Loucy (cell line): ENCODE measurements around the gene KRTAP9-8.
"Not testable (repeated sequence)": the region's sequence is repeated elsewhere in the genome, so short reads cannot be mapped to it uniquely, and the experiment has no call there.

Experiments used
- H2AFZ ChIP-seq: fragments of 200-600 bp; sonication (generic); 2 replicates; pipeline ENCODE4 v1.6.0; 2016; ENCODE audit warnings: antibody characterized with exemption, mild to moderate bottlenecking, low read length, moderate library complexity
- H3F3A ChIP-seq: fragments of 200-600 bp; 2 replicates; pipeline ENCODE4 v1.6.0; 2016; ENCODE audit warnings: antibody characterized with exemption, low read depth, mild to moderate bottlenecking
- H3K27me3 ChIP-seq: fragments of 200-600 bp; sonication (generic); 2 replicates; pipeline ENCODE4 v1.6.1; 2014; ENCODE audit warnings: low read length, mild to moderate bottlenecking; ENCODE audit not compliant: insufficient read depth, poor library complexity, severe bottlenecking
- H3K36me3 ChIP-seq: fragments of 200-600 bp; sonication (generic); 2 replicates; pipeline ENCODE4 v1.6.1; 2016; ENCODE audit warnings: low read length; ENCODE audit not compliant: insufficient read depth
- H3K4me1 ChIP-seq: fragments of 200-600 bp; sonication (generic); 2 replicates; pipeline ENCODE4 v1.5.1; 2014; ENCODE audit warnings: low read length, mild to moderate bottlenecking; ENCODE audit not compliant: insufficient read depth, poor library complexity, severe bottlenecking
- H3K4me2 ChIP-seq: fragments of 200-600 bp; sonication (generic); 2 replicates; pipeline ENCODE4 v1.6.0; 2014; ENCODE audit warnings: antibody characterized with exemption, low read length, low read depth, mild to moderate bottlenecking; ENCODE audit not compliant: poor library complexity, severe bottlenecking
- H3K4me3 ChIP-seq: fragments of 200-600 bp; sonication (generic); 2 replicates; pipeline ENCODE4 v1.5.1; 2014; ENCODE audit warnings: low read length, mild to moderate bottlenecking, mixed read lengths; ENCODE audit not compliant: poor library complexity, severe bottlenecking
- H3K79me2 ChIP-seq: fragments of 200-600 bp; sonication (generic); 2 replicates; pipeline ENCODE4 v1.6.1; 2014; ENCODE audit warnings: low read length; ENCODE audit not compliant: insufficient read depth
- H3K9ac ChIP-seq: fragments of 200-600 bp; sonication (generic); 2 replicates; pipeline ENCODE4 v1.6.0; 2014; ENCODE audit warnings: mild to moderate bottlenecking, low read depth, low read length, moderate library complexity; ENCODE audit not compliant: poor library complexity, severe bottlenecking
- H3K9me2 ChIP-seq: fragments of 200-600 bp; sonication (generic); replicated peaks from 2 replicates; pipeline ENCODE4 v1.6.1; 2016; ENCODE audit warnings: low read depth, low read length, mixed read lengths
- H3K9me3 ChIP-seq: fragments of 200-600 bp; sonication (generic); 2 replicates; pipeline ENCODE4 v1.6.1; 2014; ENCODE audit warnings: mild to moderate bottlenecking, antibody characterized with exemption, low read length, low read depth; ENCODE audit not compliant: insufficient read depth
- H4K20me1 ChIP-seq: fragments of 200-600 bp; sonication (generic); 2 replicates; pipeline ENCODE4 v1.6.0; 2014; ENCODE audit warnings: antibody characterized with exemption, low read length, mild to moderate bottlenecking; ENCODE audit not compliant: insufficient read depth, poor library complexity, severe bottlenecking
- EZH2phosphoT487 ChIP-seq: fragments of 200-600 bp; IDR thresholded peaks from 2 replicates; pipeline ENCODE4 v1.6.1; 2018; ENCODE audit warnings: antibody characterized with exemption, mild to moderate bottlenecking, moderate library complexity, borderline replicate concordance
- TF ChIP-seq, protein P1 (sequence below): fragments of 200-600 bp; sonication (generic); conservative IDR thresholded peaks from 2 replicates; pipeline ENCODE4 v1.5.1; 2014; ENCODE audit warnings: mild to moderate bottlenecking, antibody characterized with exemption, low read length

KRTAP9-8 gene

DNA sequence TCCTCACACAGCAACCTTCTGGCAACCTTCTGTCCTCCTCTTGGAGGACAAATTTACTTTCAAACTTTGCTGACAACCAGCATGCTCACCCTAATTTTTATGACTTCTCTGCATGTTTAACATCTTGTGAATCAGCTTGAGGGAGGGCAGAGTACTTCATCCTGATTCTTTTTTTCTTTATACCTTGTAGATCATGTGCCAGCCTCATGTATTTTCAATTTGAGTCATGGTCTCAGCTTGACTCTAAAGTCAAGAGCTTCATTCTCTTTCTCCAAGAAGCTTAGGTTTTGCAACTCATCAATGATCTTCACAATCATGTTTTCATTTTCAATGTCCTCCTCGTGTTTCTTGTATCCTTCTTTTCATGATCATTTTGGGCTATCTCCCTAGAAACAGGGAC, 34.1 kb downstream of the KRTAP9-8 start:
- no peaks in the 10 kb centered on the region for H3K36me3 ChIP-seq
- H3K9me2 ChIP-seq, result no peaks in the 10 kb centered on the region
- no peaks in the 10 kb centered on the region for H3K27me3 ChIP-seq
- H3K4me2 ChIP-seq, result no peak overlapping the region
- H3K4me1 ChIP-seq, result no peaks in the 10 kb centered on the region
- no peaks in the 10 kb centered on the region for H3K9me3 ChIP-seq
- TF ChIP-seq, protein P1, sequence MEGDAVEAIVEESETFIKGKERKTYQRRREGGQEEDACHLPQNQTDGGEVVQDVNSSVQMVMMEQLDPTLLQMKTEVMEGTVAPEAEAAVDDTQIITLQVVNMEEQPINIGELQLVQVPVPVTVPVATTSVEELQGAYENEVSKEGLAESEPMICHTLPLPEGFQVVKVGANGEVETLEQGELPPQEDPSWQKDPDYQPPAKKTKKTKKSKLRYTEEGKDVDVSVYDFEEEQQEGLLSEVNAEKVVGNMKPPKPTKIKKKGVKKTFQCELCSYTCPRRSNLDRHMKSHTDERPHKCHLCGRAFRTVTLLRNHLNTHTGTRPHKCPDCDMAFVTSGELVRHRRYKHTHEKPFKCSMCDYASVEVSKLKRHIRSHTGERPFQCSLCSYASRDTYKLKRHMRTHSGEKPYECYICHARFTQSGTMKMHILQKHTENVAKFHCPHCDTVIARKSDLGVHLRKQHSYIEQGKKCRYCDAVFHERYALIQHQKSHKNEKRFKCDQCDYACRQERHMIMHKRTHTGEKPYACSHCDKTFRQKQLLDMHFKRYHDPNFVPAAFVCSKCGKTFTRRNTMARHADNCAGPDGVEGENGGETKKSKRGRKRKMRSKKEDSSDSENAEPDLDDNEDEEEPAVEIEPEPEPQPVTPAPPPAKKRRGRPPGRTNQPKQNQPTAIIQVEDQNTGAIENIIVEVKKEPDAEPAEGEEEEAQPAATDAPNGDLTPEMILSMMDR, result no peak
- TF ChIP-seq EZH2phosphoT487, result no peak
- H3K4me3 ChIP-seq, result no peak overlapping the region
- no peak overlapping the region for H2AFZ ChIP-seq
- no peaks in the 10 kb centered on the region for H4K20me1 ChIP-seq
- H3F3A ChIP-seq, result no peaks in the 10 kb centered on the region
- no peaks in the 10 kb centered on the region for H3K79me2 ChIP-seq
- H3K9ac ChIP-seq, result no peak overlapping the region

GRCh38 chr17:41275648-41276190, 37.9 kb downstream of the KRTAP9-8 start, which contains the start of gene KRTAP9-7:
KRTAP9-7 (plus strand) TSS chr17:41275698; CDS start chr17:41275698, 0 bp downstream.
- not testable (repeated sequence) for H3K9me3 ChIP-seq, H2AFZ ChIP-seq, H3K4me2 ChIP-seq, H3K4me1 ChIP-seq, H3K36me3 ChIP-seq, H3K9ac ChIP-seq, H4K20me1 ChIP-seq, H3K4me3 ChIP-seq, H3F3A ChIP-seq, H3K79me2 ChIP-seq, H3K9me2 ChIP-seq, H3K27me3 ChIP-seq

DNA sequence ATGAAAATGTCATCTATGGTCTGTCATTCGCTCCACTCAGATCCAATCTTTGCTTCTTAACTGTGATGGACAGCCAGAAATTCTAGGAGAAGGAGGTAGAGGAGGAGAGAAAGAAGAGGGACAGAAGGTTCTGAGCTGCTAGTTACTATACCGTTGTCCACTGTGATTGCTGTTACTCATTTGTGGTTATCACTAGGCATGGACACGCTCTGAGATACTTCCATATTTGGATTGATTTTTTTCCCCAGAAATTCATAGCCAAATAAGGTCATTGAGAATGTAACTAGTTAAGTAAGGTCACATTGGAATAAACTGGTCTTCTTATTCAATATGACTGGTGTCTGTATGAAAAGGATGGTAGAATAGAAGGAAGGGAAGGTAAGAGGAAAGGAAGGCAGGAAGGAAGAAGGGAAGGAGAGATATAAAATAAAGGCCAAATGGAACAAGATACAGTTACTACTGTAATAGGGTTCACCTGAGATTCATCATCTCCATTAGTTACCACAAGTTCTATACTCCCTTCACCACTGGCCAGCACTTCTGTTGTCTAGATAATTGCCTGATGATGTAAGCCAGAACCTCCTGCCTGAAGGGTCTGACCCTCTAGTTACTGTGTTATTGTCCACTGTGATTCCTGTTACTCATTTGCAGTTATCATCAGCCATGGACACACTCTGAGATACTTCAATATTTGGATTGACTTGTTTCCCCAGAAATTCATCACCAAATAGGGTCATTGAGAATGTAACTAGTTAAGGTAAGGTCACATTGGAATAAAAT, 40.6 kb downstream of the KRTAP9-8 start:
- H3K9me3 ChIP-seq, result no peaks in the 10 kb centered on the region
- no peaks in the 10 kb centered on the region for H3K79me2 ChIP-seq
- no peak overlapping the region for H2AFZ ChIP-seq
- H3F3A ChIP-seq, result no peaks in the 10 kb centered on the region
- no peaks in the 10 kb centered on the region for H4K20me1 ChIP-seq
- H3K27me3 ChIP-seq, result no peaks in the 10 kb centered on the region
- no peak overlapping the region for H3K4me2 ChIP-seq
- no peak overlapping the region for H3K4me3 ChIP-seq
- H3K9me2 ChIP-seq, result no peaks in the 10 kb centered on the region
- H3K9ac ChIP-seq, result no peak overlapping the region
- H3K36me3 ChIP-seq, result no peaks in the 10 kb centered on the region
- H3K4me1 ChIP-seq, result peaks cover under 1% of the 10 kb centered on the region
- TF ChIP-seq, protein P1, result no peak
- no peak for TF ChIP-seq EZH2phosphoT487

DNA sequence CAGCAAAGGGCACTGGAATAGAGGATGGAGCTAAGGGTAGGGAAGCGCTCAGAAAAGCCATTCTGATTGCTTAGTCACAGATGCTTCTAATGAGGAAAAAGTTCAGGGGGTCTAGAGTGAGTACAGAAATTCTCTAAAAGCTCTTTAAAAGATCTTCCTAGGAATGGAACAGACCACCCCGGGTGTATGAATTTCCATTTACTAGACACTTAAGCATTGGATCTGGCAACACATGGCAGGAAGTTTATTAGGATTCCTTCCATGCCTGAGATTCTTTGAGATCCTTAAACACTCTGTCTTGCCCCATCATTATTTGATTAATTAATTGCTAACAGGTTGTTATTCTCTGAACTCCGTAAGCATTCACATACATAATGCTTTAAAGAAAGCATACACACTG, 46.2 kb downstream of the KRTAP9-8 start:
- Histone ChIP-seq H3K79me2 (no peaks in the 10 kb centered on the region), H3K27me3 (no peaks in the 10 kb centered on the region), H3K9me3 (no peaks in the 10 kb centered on the region), H3K4me1 (peaks cover 20% of the 10 kb centered on the region), H4K20me1 (no peaks in the 10 kb centered on the region), H3K4me2 (peak overlapping the region; percentile 49), H2AFZ (no peak overlapping the region), H3K4me3 (no peak overlapping the region), H3K36me3 (no peaks in the 10 kb centered on the region), H3K9ac (no peak overlapping the region), H3F3A (no peaks in the 10 kb centered on the region), H3K9me2 (no peaks in the 10 kb centered on the region)
- TF ChIP-seq, protein P1, result no peak
- TF ChIP-seq EZH2phosphoT487, result no peak
